Measurements from ENCODE around the gene ACER2. TPM values are rescaled to one million over a fixed set of nuclear protein-coding genes. Genes with fewer than 3 reads are reported as not detected.

ACER2 gene
- total and polyA plus RNA-seq, 10 of the 15 experiments (the other 5 are each of a cell fraction or from before 2014, with no cell fraction given): 0.07 to 3.1 (median 2.2) TPM

GRCh38 chr9:19386502-19387044 is 22.2 kb upstream of the ACER2 start:
- Histone ChIP-seq H3K27ac (ENCODE audit: control insufficient read depth, insufficient read depth) (no peak overlapping the region), H2AFZ (ENCODE audit: control insufficient read depth, low read depth, low read length) (no peak overlapping the region), H3K4me1 (ENCODE audit: control insufficient read depth, insufficient read depth, low read length) (no peaks in the 10 kb centered on the region), H3K27me3 (replicated peaks in 1 of 2; ENCODE audit: control insufficient read depth in 2 of 2, insufficient read depth in 2 of 2, low read length in 1 of 2) (no peaks in the 10 kb centered on the region), H3K79me2 (ENCODE audit: control insufficient read depth, insufficient read depth, low read length) (no peaks in the 10 kb centered on the region), H3K36me3 (ENCODE audit: control insufficient read depth in 2 of 2, insufficient read depth in 2 of 2, low read length in 1 of 2) (no peaks in the 10 kb centered on the region), H3K9ac (ENCODE audit: control insufficient read depth, insufficient read depth, low read length) (no peak overlapping the region), H3K9me3 (replicated peaks; ENCODE audit: control insufficient read depth, insufficient read depth, low read length) (no peaks in the 10 kb centered on the region), H4K20me1 (ENCODE audit: control insufficient read depth, insufficient read depth) (no peaks in the 10 kb centered on the region), H3K4me2 (ENCODE audit: control insufficient read depth, insufficient read depth) (no peak overlapping the region), H3K4me3 (no peak overlapping the region)
- no peak for DNase-seq (ENCODE audit: low read depth, low spot score)
- no peak for ATAC-seq
- ChIA-PET CTCF (no interaction called here), POLR2A (no interaction called here), SMC1A (ENCODE audit: uncharacterized antibody, unreplicated experiment) (no interaction called here), RAD21 (ENCODE audit: unreplicated experiment) (no interaction called here)
- no peak for FAIRE-seq
- BruUV-seq (replicated peaks): no TSS peak
- in situ Hi-C loops (cut with MboI) (no loop called here), intact Hi-C loops (cut with micrococcal nuclease; ENCODE audit: unreplicated experiment) (no loop called here)
- 17% methylated on average over 2 of the region's 2 CpGs for WGBS (ENCODE audit: insufficient coverage, insufficient replicate concordance, low lambda C conversion rate, missing lambda C conversion rate)
- TF ChIP-seq ZNF592 (IDR thresholded peaks at IDR 0.05) (no peak), TCF12 (IDR thresholded peaks at IDR 0.05; ENCODE audit: low read depth, low read length) (no peak), CREM (IDR thresholded peaks at IDR 0.05; ENCODE audit: low read depth) (no peak), RAD51 (IDR thresholded peaks at IDR 0.05) (no peak), IRF3 (IDR thresholded peaks at IDR 0.05) (no peak), IKZF2 (IDR thresholded peaks at IDR 0.05) (no peak), ESRRA (IDR thresholded peaks at IDR 0.05; ENCODE audit: low read length) (no peak), ZNF207 (IDR thresholded peaks at IDR 0.05; ENCODE audit: borderline replicate concordance) (no peak), SREBF2 (IDR thresholded peaks at IDR 0.05; ENCODE audit: low read length) (no peak), E2F8 (IDR thresholded peaks at IDR 0.05; ENCODE audit: low read depth, partially characterized antibody) (no peak), HDAC2 (IDR thresholded peaks at IDR 0.05) (no peak), ATF3 (IDR thresholded peaks at IDR 0.05; ENCODE audit: borderline replicate concordance, extremely low read depth, low read depth, low read length) (no peak), ZNF384 (IDR thresholded peaks at IDR 0.05; ENCODE audit: borderline replicate concordance, low read depth, low read length) (no peak), BACH1 (IDR thresholded peaks at IDR 0.05; ENCODE audit: borderline replicate concordance) (no peak), ZBTB33 (IDR thresholded peaks at IDR 0.05) (no peak)

Measured in GM12878 (cell line).